Measurements from ENCODE around the gene SLC6A11. TPM values are rescaled to one million over a fixed set of nuclear protein-coding genes. Genes with fewer than 3 reads are reported as not detected.

The SLC6A11 gene
- total RNA-seq, 4 donors from 2014 or later: not detected

DNA sequence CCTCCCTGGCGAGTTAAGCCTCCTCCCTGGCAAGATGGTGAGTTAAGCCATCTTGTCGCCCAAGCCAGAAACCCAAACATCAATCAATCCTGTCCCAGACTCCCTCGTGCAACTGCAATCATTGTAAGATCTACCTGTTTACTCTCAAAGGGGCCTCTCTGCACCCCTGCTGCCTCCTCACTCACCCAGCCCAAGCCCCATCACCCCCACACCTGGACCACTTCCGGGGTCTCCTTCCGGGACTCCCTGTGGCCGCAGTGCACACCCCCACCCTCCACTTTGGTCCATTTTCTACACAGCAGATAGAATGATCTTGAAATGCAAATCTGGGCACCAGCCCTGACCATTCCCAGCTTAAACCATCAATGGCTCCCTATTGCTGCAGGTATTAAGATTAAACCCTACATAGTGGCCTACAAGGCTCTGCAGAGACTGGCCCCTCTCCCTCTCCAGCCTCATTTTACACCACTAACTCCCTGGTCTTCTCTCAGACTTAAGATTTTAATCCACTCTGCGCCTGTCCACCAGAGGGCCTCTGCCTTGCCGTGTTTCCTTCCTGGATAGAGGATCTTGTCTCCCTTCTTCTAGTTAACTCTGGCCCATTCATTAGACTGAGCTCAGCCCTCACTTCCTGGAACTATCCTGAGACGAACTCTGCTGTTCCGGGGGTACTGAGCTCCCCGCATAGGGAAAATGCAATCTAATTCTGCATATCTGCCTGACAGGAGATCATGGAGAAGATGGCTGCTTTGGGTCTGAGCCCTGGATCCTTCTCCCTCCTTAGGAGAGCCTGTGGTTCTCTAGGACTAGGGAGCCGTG, 134.7 kb downstream of the SLC6A11 start:
- intact Hi-C loops (cut with DNase I): no loop called here
- DNase-seq: peak; percentile 23 to 36

DNA sequence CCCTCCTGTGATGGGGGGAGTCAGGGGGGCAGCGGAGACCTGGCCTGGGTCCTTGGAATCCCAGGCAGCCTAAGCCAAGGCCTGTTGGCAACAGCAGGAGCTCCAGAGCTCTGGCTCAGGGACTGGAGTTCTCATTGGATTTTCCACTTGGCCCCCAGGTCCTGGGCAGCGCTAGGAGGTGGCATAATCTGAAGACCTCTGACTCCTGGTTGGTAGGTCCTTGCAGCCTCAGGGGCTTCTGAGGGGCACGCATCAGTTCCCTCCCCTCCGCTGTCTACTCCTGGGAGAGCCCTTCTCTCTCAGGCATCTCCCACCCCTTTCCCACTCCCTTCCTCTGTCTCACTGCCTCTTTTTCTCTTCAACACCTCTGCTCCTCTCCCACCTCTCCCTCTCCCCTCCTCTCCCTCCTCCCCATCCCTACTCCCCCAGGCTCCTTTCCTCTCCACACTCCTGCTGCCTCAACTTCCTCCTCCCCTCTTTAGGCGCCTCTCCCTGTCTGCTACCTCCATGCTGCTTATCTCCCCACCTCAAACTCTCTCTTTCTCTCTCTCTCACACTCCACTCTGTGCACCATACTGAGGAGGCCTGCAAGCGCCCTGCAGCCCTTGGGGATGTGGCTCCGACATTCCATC, 135.4 kb downstream of the SLC6A11 start:
- intact Hi-C loops (cut with DNase I): no loop called here
- no peaks in the 10 kb centered on the region for H3K9me3 ChIP-seq
- H3K4me1 ChIP-seq: peaks cover 0 to 1% of the 10 kb centered on the region in 2 donors
- no peak for TF ChIP-seq POLR2A (IDR thresholded peaks at IDR 0.05)
- TF ChIP-seq, protein P1, sequence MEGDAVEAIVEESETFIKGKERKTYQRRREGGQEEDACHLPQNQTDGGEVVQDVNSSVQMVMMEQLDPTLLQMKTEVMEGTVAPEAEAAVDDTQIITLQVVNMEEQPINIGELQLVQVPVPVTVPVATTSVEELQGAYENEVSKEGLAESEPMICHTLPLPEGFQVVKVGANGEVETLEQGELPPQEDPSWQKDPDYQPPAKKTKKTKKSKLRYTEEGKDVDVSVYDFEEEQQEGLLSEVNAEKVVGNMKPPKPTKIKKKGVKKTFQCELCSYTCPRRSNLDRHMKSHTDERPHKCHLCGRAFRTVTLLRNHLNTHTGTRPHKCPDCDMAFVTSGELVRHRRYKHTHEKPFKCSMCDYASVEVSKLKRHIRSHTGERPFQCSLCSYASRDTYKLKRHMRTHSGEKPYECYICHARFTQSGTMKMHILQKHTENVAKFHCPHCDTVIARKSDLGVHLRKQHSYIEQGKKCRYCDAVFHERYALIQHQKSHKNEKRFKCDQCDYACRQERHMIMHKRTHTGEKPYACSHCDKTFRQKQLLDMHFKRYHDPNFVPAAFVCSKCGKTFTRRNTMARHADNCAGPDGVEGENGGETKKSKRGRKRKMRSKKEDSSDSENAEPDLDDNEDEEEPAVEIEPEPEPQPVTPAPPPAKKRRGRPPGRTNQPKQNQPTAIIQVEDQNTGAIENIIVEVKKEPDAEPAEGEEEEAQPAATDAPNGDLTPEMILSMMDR (IDR thresholded peaks at IDR 0.05): no peak
- no peaks in the 10 kb centered on the region for H3K36me3 ChIP-seq
- no peak for DNase-seq
- no peak overlapping the region for H3K4me3 ChIP-seq (replicated peaks in 1 of 3)
- no peaks in the 10 kb centered on the region for H3K27me3 ChIP-seq
- H3K27ac ChIP-seq: no peak overlapping the region
- 62% methylated on average over 6 of the region's 7 CpGs for WGBS, 2 donors

More for the DNA sequence above, 134.7 kb downstream of the SLC6A11 start:
- no peak overlapping the region for H3K27ac ChIP-seq
- no peaks in the 10 kb centered on the region for H3K4me1 ChIP-seq
- no peaks in the 10 kb centered on the region for H3K9me3 ChIP-seq
- H3K4me3 ChIP-seq (replicated peaks in 1 of 3): no peak overlapping the region
- no peaks in the 10 kb centered on the region for H3K27me3 ChIP-seq
- TF ChIP-seq, protein P1 (IDR thresholded peaks at IDR 0.05): peak in 4 of 6 experiments; percentile 11 to 47 (median 31)
- no peak for TF ChIP-seq POLR2A (IDR thresholded peaks at IDR 0.05)
- no peaks in the 10 kb centered on the region for H3K36me3 ChIP-seq
- 51 to 55% methylated on average over 11 to 12 of the region's 12 CpGs for WGBS, 2 donors

DNA sequence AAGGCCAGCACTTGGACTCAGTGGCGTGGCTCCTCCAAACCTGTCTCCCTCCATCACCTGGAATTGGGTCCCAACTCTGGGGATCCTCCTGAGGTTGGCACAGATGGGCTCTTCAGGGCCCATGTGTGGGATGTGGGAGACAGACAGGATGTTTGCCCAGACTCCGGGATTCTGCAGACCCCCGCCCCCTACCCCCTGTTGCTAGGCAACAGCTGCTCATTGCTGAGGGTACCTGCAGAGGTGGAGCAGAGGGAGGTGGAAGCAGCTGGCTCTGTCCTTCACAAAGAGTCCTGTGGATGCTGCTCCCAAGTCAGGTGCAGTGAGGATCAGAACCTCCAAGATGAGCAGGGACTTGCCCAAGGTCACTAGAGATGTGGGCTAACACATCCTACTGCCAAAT, 136.5 kb downstream of the SLC6A11 start:
- H3K9me3 ChIP-seq: no peaks in the 10 kb centered on the region
- no peak overlapping the region for H3K27ac ChIP-seq
- H3K27me3 ChIP-seq: no peaks in the 10 kb centered on the region
- TF ChIP-seq POLR2A (IDR thresholded peaks at IDR 0.05): no peak
- TF ChIP-seq, protein P1 (IDR thresholded peaks at IDR 0.05): no peak
- no peak overlapping the region for H3K4me3 ChIP-seq (replicated peaks in 1 of 3)
- intact Hi-C loops (cut with DNase I): no loop called here
- WGBS, 2 donors: 42 to 50% methylated on average over 3 of the region's 3 CpGs
- peaks cover 0 to 12% of the 10 kb centered on the region in 2 donors for H3K4me1 ChIP-seq
- DNase-seq: no peak
- H3K36me3 ChIP-seq: no peaks in the 10 kb centered on the region

DNA sequence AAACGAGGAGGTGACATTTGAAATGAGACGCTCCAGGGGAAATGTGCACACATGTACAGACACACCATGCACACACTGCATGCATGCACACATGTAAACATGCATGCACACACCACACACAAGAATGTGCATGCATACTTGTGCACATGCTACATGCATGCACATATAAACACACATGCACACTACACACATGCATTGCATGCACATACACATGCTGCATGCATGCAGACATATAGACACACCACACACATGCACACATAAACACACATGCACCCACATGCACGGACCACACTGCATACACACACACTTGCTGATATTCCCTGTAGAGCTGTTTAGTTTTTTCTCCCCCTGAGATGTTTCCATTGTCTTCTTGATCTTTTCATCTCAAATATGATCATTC, 138.7 kb downstream of the SLC6A11 start:
- Histone ChIP-seq H3K27me3 (no peaks in the 10 kb centered on the region), H3K4me3 (replicated peaks in 1 of 3) (no peak overlapping the region), H3K27ac (no peak overlapping the region), H3K9me3 (no peaks in the 10 kb centered on the region), H3K4me1 (peaks cover 13 to 28% of the 10 kb centered on the region in 2 donors), H3K36me3 (no peaks in the 10 kb centered on the region)
- WGBS, 2 donors: 89 to 92% methylated on average over 3 of the region's 3 CpGs
- intact Hi-C loops (cut with DNase I): no loop called here
- no peak for DNase-seq
- TF ChIP-seq, protein P1 (IDR thresholded peaks at IDR 0.05): no peak
- TF ChIP-seq POLR2A (IDR thresholded peaks at IDR 0.05): no peak
